Transverse colon (tissue), 4 donors: ENCODE results near the gene SGCE. TPM values are rescaled to one million over a fixed set of nuclear protein-coding genes. Genes with fewer than 3 reads are reported as not detected.

Experiments used
- DNase-seq: peaks from one replicate; pipeline ENCODE4 v3.0.0-alpha.2; 2019
- H3K27ac ChIP-seq, 4 donors: fragments of 200-600 bp; sonication (generic); 2 replicates each; pipeline ENCODE4 v1.5.1; 2016 to 2018; ENCODE audit warnings: inconsistent platforms in 4 of 4
- H3K27me3 ChIP-seq: fragments of 200-600 bp; sonication (generic); 2 replicates; pipeline ENCODE4 v1.5.1; 2017; ENCODE audit warnings: inconsistent platforms
- H3K36me3 ChIP-seq, 4 donors: fragments of 200-600 bp; sonication (generic); 2 replicates each; pipeline ENCODE4 v1.5.1; 2017 to 2019; ENCODE audit warnings: inconsistent platforms in 4 of 4
- H3K4me1 ChIP-seq, 4 donors: fragments of 200-600 bp; sonication (generic); 2 replicates each; pipeline ENCODE4 v1.5.1; 2017 to 2020; ENCODE audit warnings: inconsistent platforms in 4 of 4
- H3K4me3 ChIP-seq, 4 donors: fragments of 200-600 bp; sonication (generic); 1 replicate in 1 of 4; 2 replicates in 3 of 4; pipeline versions ENCODE4 v1.5.1 to v1.6.1; 2017 to 2019; ENCODE audit warnings: inconsistent platforms in 4 of 4
- H3K9me3 ChIP-seq, 2 donors: fragments of 200-600 bp; sonication (generic); 2 replicates each; pipeline ENCODE4 v1.5.1; 2017 to 2019; ENCODE audit warnings: inconsistent platforms in 2 of 2
- EP300 ChIP-seq: sonication (generic); formaldehyde crosslinking; IDR thresholded peaks from one replicate; pipeline ENCODE4 v1.6.1; 2017; ENCODE audit warnings: antibody characterized with exemption, low read depth
- POLR2A ChIP-seq: fragments of 450-650 bp; IDR thresholded peaks from one replicate; pipeline ENCODE4 v1.6.1; 2016; ENCODE audit warnings: antibody characterized with exemption, mild to moderate bottlenecking, moderate library complexity
- POLR2AphosphoS5 ChIP-seq, 3 donors: sonication (generic); formaldehyde crosslinking; IDR thresholded peaks; one replicate each; pipeline ENCODE4 v1.6.1; 2016; ENCODE audit warnings: antibody characterized with exemption in 3 of 3
- WGBS, 2 donors: methylation state at CpG; one replicate each; pipeline ENCODE4 v1.1.5; 2018; ENCODE audit warnings: low coverage in 1 of 2; 5-methylcytosine and 5-hydroxymethylcytosine counted together
- in situ Hi-C, 4 donors: fragments of 200-750 bp; cut with MboI; loops; one replicate each; pipeline versions ENCODE4 v1.15.0 to v1.15.1; 2017; ENCODE audit warnings: low sequenced_read_pairs in 3 of 4, low pct_ligation_motif_present in 1 of 4, low pct_unique_long_range_greater_than_20kb in 1 of 4
- intact Hi-C: fragments of 100-400 bp; cut with DNase I; formaldehyde crosslinking; loops from one replicate; pipeline ENCODE4 v1.15.1; 2023; ENCODE audit warnings: low total_unique reads
- total RNA-seq, 4 donors: library from RNA; depleted of rRNA; stranded (reverse); fragments of >200 nt; gene quantifications; one replicate each; pipeline ENCODE4 v1.1.0, GENCODE V29; 2016
- TF ChIP-seq, protein P1 (sequence below), 5 experiments: fragments of 200-600 bp in 3 of 5; fragments of 450-650 bp in 2 of 5; sonication (generic) in 3 of 5; IDR thresholded peaks; 1 replicate in 2 of 5; 2 replicates in 3 of 5; pipeline ENCODE4 v1.5.1; 2016 to 2017; ENCODE audit warnings: antibody characterized with exemption in 5 of 5, inconsistent platforms in 3 of 5, mild to moderate bottlenecking in 2 of 5, moderate library complexity in 1 of 5

The SGCE gene
- total RNA-seq, 4 donors from 2014 or later, result 24.1 to 62.1 (median 33.2) TPM

DNA sequence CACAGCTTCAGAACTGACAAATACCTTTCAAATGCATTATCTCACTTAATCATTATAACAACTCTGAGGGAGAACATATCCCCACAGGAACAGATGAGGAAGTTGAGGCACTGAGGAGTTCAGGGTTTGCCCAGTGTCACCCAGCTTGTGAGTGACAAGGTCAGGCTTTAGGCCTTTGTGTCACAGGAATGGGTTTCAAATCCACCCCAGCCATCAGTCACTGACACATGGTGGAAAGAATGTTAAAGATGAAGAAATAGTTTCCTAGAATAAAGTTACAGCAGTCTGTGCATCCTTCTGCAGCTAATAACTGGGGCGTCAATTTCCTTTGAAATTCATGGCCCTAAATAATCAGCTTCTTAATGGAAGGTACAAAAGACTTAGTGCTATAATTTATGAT is 37.8 kb downstream of the SGCE start:
- Histone ChIP-seq H3K27ac (no peak overlapping the region), H3K27me3 (no peaks in the 10 kb centered on the region), H3K9me3 (no peaks in the 10 kb centered on the region), H3K4me3 (no peak overlapping the region), H3K4me1 (peaks cover 0 to 13% (median 6%) of the 10 kb centered on the region in 4 donors), H3K36me3 (no peaks in the 10 kb centered on the region)
- WGBS, 2 donors, result 83 to 94% methylated on average over 1 of the region's 1 CpG
- TF ChIP-seq POLR2A, result no peak
- no peak for TF ChIP-seq POLR2AphosphoS5 (IDR thresholded peaks at IDR 0.05)
- TF ChIP-seq EP300, result no peak
- TF ChIP-seq, protein P1, sequence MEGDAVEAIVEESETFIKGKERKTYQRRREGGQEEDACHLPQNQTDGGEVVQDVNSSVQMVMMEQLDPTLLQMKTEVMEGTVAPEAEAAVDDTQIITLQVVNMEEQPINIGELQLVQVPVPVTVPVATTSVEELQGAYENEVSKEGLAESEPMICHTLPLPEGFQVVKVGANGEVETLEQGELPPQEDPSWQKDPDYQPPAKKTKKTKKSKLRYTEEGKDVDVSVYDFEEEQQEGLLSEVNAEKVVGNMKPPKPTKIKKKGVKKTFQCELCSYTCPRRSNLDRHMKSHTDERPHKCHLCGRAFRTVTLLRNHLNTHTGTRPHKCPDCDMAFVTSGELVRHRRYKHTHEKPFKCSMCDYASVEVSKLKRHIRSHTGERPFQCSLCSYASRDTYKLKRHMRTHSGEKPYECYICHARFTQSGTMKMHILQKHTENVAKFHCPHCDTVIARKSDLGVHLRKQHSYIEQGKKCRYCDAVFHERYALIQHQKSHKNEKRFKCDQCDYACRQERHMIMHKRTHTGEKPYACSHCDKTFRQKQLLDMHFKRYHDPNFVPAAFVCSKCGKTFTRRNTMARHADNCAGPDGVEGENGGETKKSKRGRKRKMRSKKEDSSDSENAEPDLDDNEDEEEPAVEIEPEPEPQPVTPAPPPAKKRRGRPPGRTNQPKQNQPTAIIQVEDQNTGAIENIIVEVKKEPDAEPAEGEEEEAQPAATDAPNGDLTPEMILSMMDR (IDR thresholded peaks at IDR 0.05), result no peak
- intact Hi-C loops, result no loop called here
- DNase-seq, result no peak
- in situ Hi-C loops, result no loop called here

GRCh38 chr7:94616855-94617254 is 39.1 kb downstream of the SGCE start:
- H3K4me1 ChIP-seq, result peaks cover 0 to 13% (median 6%) of the 10 kb centered on the region in 4 donors
- H3K27ac ChIP-seq, result no peak overlapping the region
- no peaks in the 10 kb centered on the region for H3K9me3 ChIP-seq
- TF ChIP-seq EP300, result no peak
- TF ChIP-seq, protein P1 (IDR thresholded peaks at IDR 0.05), result no peak
- no peak for TF ChIP-seq POLR2AphosphoS5 (IDR thresholded peaks at IDR 0.05)
- no peak for TF ChIP-seq POLR2A
- H3K4me3 ChIP-seq, result no peak overlapping the region
- no peak for DNase-seq
- in situ Hi-C loops (no loop called here), intact Hi-C loops (no loop called here)
- WGBS, 2 donors, result 90 to 94% methylated on average over 3 of the region's 3 CpGs
- no peaks in the 10 kb centered on the region for H3K27me3 ChIP-seq
- H3K36me3 ChIP-seq, result no peaks in the 10 kb centered on the region

GRCh38 chr7:94615666-94616065 is 40.3 kb downstream of the SGCE start:
- in situ Hi-C loops, result no loop called here
- TF ChIP-seq POLR2AphosphoS5 (IDR thresholded peaks at IDR 0.05), result no peak
- TF ChIP-seq EP300, result no peak
- no peak for TF ChIP-seq POLR2A
- TF ChIP-seq, protein P1 (IDR thresholded peaks at IDR 0.05), result no peak
- 92% methylated on average over 1 of the region's 1 CpG; no CpG with 5 or more reads in 1 of the 2 donors for WGBS, 2 donors
- no peaks in the 10 kb centered on the region for H3K27me3 ChIP-seq
- H3K36me3 ChIP-seq, result no peaks in the 10 kb centered on the region
- no peaks in the 10 kb centered on the region for H3K9me3 ChIP-seq
- no peak overlapping the region for H3K27ac ChIP-seq
- no peak for DNase-seq
- H3K4me1 ChIP-seq, result peaks cover 0 to 6% (median 2%) of the 10 kb centered on the region in 4 donors
- H3K4me3 ChIP-seq, result no peak overlapping the region
- intact Hi-C loops, result no loop called here

DNA sequence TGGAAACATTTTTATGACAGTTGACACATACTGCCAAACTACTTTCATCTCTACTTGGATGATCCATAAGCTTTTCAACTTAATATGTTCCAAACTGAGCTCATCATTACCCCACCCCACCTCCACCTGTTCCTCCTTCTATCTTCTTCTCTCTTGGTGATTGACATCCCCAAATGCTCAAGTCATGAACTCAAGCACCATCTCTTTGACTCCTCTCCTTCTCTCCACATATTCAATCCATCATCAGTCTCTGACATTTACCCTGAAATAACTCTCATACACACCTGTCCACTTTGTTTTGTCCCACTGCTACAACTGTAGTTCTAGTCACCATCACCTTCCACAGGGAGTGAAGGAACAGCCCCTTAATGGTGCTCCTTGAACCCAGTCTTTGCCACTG is 43.3 kb downstream of the SGCE start:
- Histone ChIP-seq H3K9me3 (no peaks in the 10 kb centered on the region), H3K4me3 (no peak overlapping the region), H3K27ac (no peak overlapping the region), H3K36me3 (no peaks in the 10 kb centered on the region), H3K27me3 (no peaks in the 10 kb centered on the region), H3K4me1 (no peaks in the 10 kb centered on the region)
- intact Hi-C loops (no loop called here), in situ Hi-C loops (no loop called here)
- TF ChIP-seq, protein P1 (IDR thresholded peaks at IDR 0.05), result no peak
- TF ChIP-seq EP300 (no peak), POLR2A (no peak), POLR2AphosphoS5 (IDR thresholded peaks at IDR 0.05) (no peak)
- DNase-seq, result no peak
